Panc1 (cell line): ENCODE measurements around the gene SLC7A5. TPM values are rescaled to one million over a fixed set of nuclear protein-coding genes. Genes with fewer than 3 reads are reported as not detected.

Experiments
- ATAC-seq: fragments of 200-7000 bp; cut with Tn5 transposase; 2 replicates; pipeline ENCODE4 v1.9.1; 2020; ENCODE audit warnings: mild to moderate bottlenecking, moderate library complexity
- BruUV-seq: library from RNA; stranded (reverse); fragments of 400-500 nt; replicated peaks from 2 replicates; lab custom pipeline; 2021; lab: Mats Ljungman, UMichigan
- CTCF ChIA-PET: fragments of 300-600 bp; sonication (Branson Sonifier 250); formaldehyde crosslinking; loops from one replicate; lab custom pipeline; 2022; ENCODE audit warnings: antibody characterized with exemption; lab: Charles Lee
- POLR2A ChIA-PET: fragments of 300-600 bp; sonication (Branson Sonifier 250); formaldehyde crosslinking; loops from one replicate; lab custom pipeline; 2022; ENCODE audit warnings: antibody characterized with exemption; lab: Charles Lee
- DNase-seq: peaks from one replicate; pipeline ENCODE4 v3.0.0-alpha.2; 2010; ENCODE audit warnings: low read depth, low spot score
- H3K27ac ChIP-seq: 2 replicates; pipeline ENCODE4 v1.5.1; 2011; ENCODE audit warnings: mild to moderate bottlenecking, low read length, inconsistent platforms
- H3K27me3 ChIP-seq: fragments of 200-500 bp; sonication (Bioruptor generic); 2 replicates; pipeline ENCODE4 v1.6.0; 2014; ENCODE audit warnings: low read length, inconsistent platforms; ENCODE audit not compliant: control insufficient read depth, insufficient read depth
- H3K36me3 ChIP-seq: fragments of 200-500 bp; sonication (Bioruptor generic); 2 replicates; pipeline ENCODE4 v1.5.1; 2014; ENCODE audit warnings: inconsistent platforms, mild to moderate bottlenecking, low read length, moderate library complexity; ENCODE audit not compliant: control insufficient read depth, insufficient read depth
- H3K4me1 ChIP-seq: 2 replicates; pipeline ENCODE4 v1.5.1; 2011; ENCODE audit warnings: inconsistent platforms, mild to moderate bottlenecking, low read length, moderate library complexity; ENCODE audit not compliant: control insufficient read depth, insufficient read depth
- H3K4me3 ChIP-seq, 2 experiments: 2 replicates each; pipeline ENCODE4 v1.5.1; 2011 to 2012; ENCODE audit warnings: low read depth in 2 of 2, low read length in 2 of 2, mild to moderate bottlenecking in 2 of 2, inconsistent platforms in 1 of 2, moderate library complexity in 1 of 2
- H3K9me3 ChIP-seq: fragments of 200-500 bp; sonication (Bioruptor generic); 2 replicates; pipeline ENCODE4 v1.5.1; 2014; ENCODE audit warnings: low read depth, mild to moderate bottlenecking, inconsistent platforms, low read length, moderate library complexity; ENCODE audit not compliant: control insufficient read depth, insufficient read depth
- CTCF ChIP-seq: fragments of 450-650 bp; IDR thresholded peaks from 2 replicates; pipeline ENCODE4 v1.5.1; 2017; ENCODE audit warnings: mild to moderate bottlenecking
- POLR2AphosphoS5 ChIP-seq: IDR thresholded peaks from 2 replicates; pipeline ENCODE4 v1.6.1; 2012; ENCODE audit warnings: mild to moderate bottlenecking, low read depth, low read length, moderate library complexity
- REST ChIP-seq, 2 experiments: IDR thresholded peaks; 2 replicates each; pipeline ENCODE4 v1.6.1; 2011 to 2012; ENCODE audit warnings: low read depth in 2 of 2, control low read depth in 1 of 2, low read length in 1 of 2, mild to moderate bottlenecking in 1 of 2, moderate library complexity in 1 of 2; ENCODE audit not compliant: insufficient read depth in 1 of 2
- SIN3A ChIP-seq: IDR thresholded peaks from 2 replicates; pipeline ENCODE4 v1.6.1; 2012; ENCODE audit warnings: low read depth, mild to moderate bottlenecking, low read length, moderate library complexity, borderline replicate concordance; ENCODE audit not compliant: insufficient read depth
- TCF7L2 ChIP-seq: IDR thresholded peaks from 2 replicates; pipeline ENCODE4 v1.6.1; 2011; ENCODE audit warnings: mild to moderate bottlenecking, low read depth, low read length, inconsistent platforms
- in situ Hi-C: cut with HindIII; loops from 2 replicates; pipeline ENCODE4 v1.10.0; 2016; ENCODE audit warnings: low sequenced_read_pairs, low pct_unique_long_range_greater_than_20kb
- intact Hi-C: fragments of 100-400 bp; cut with micrococcal nuclease; formaldehyde crosslinking; loops from one replicate; pipeline ENCODE4 v1.10.0; 2022; ENCODE audit not compliant: unreplicated experiment
- total RNA-seq: library from RNA; stranded (reverse); gene quantifications from one replicate; pipeline ENCODE4 v1.2.1, GENCODE V29; 2021; ENCODE audit not compliant: unreplicated experiment

The SLC7A5 gene
- total RNA-seq, 1 experiment from 2014 or later: 231 TPM

- in situ Hi-C loops: no loop called here
- Histone ChIP-seq H3K4me1 (peaks cover 15% of the 10 kb centered on the region), H3K27me3 (no peaks in the 10 kb centered on the region), H3K27ac (peak overlapping the region; percentile 29; the same call in 1 of the 2 replicates), H3K36me3 (no peaks in the 10 kb centered on the region), H3K9me3 (no peaks in the 10 kb centered on the region), H3K4me3 (no peak overlapping the region)
- DNase-seq (no peak), ATAC-seq (no peak)
- CTCF ChIA-PET: interaction anchor here (0.7 kb wide), 1 partner anchor 760 kb away, joined by 6 read pairs; no protein-coding TSS in a partner anchor
- intact Hi-C loops: no loop called here
- POLR2A ChIA-PET: no interaction called here
- no TSS peak for BruUV-seq
- TF ChIP-seq POLR2AphosphoS5 (no peak), REST (IDR thresholded peaks at IDR 0.05; ENCODE audit: insufficient read depth in 1 of 2, low read depth in 2 of 2, low read length in 1 of 2) (no peak)
Observed at GRCh38 chr16:87792205-87792565, 77.1 kb downstream of the SLC7A5 start.

- intact Hi-C loops: no loop called here
- H3K4me3 ChIP-seq: no peak overlapping the region
- CTCF ChIA-PET: interaction anchor here (0.5 to 1.0 kb wide), 3 partner anchors 12 to 759 kb away, joined by 3 to 6 read pairs (median 3); no protein-coding TSS in a partner anchor
- H3K9me3 ChIP-seq: no peaks in the 10 kb centered on the region
- ATAC-seq (no peak), DNase-seq (no peak)
- TF ChIP-seq POLR2AphosphoS5 (no peak), CTCF (no peak), SIN3A (no peak), REST (IDR thresholded peaks at IDR 0.05; ENCODE audit: insufficient read depth in 1 of 2, low read depth in 2 of 2, low read length in 1 of 2) (no peak), TCF7L2 (no peak)
- no peaks in the 10 kb centered on the region for H3K36me3 ChIP-seq
- POLR2A ChIA-PET: no interaction called here
- no peaks in the 10 kb centered on the region for H3K27me3 ChIP-seq
- H3K4me1 ChIP-seq: peaks cover 15% of the 10 kb centered on the region
- in situ Hi-C loops: no loop called here
- peak overlapping the region; percentile 79; the same call in 1 of the 2 replicates for H3K27ac ChIP-seq
- no TSS peak for BruUV-seq
Observed at GRCh38 chr16:87791295-87792204, 77.8 kb downstream of the SLC7A5 start.
